HFF-Myc (cell line): ENCODE measurements around the gene TP53I13.

Experiments used
- DNase-seq: peaks from one replicate; pipeline ENCODE4 v3.0.0-alpha.2; 2011; ENCODE audit warnings: low read depth; ENCODE audit errors: extremely low read depth
- H3K4me3 ChIP-seq: replicated peaks from 2 replicates; pipeline ENCODE4 v1.5.1; 2011; ENCODE audit warnings: low read depth, mild to moderate bottlenecking, control low read depth, low read length
- TF ChIP-seq, protein P1 (sequence below): IDR thresholded peaks from 2 replicates; pipeline ENCODE4 v1.5.1; 2012; ENCODE audit warnings: mild to moderate bottlenecking, low read depth, low read length, control low read depth; ENCODE audit errors: missing control alignments

Gene TP53I13

DNA sequence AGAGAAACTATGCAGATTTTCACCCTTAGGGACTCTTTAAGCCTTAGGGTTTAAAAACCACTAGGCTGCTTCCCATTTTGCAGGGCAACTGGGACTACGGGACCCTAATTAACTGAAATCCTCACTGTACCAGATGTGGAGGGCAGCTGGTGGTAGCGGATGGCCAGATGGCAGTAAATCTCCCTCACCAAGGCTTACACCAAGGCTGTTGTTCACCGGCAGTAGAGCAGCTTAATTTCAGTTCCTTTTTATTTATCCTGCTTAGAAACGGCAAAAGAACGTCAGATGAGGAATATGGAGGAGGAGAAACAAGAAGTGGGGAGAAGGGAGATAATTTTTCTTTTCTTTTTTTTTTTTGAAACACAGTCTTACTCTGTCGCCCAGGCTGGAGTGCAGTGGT is 8.2 kb upstream of the TP53I13 start:
- DNase-seq: no peak
- TF ChIP-seq, protein P1, sequence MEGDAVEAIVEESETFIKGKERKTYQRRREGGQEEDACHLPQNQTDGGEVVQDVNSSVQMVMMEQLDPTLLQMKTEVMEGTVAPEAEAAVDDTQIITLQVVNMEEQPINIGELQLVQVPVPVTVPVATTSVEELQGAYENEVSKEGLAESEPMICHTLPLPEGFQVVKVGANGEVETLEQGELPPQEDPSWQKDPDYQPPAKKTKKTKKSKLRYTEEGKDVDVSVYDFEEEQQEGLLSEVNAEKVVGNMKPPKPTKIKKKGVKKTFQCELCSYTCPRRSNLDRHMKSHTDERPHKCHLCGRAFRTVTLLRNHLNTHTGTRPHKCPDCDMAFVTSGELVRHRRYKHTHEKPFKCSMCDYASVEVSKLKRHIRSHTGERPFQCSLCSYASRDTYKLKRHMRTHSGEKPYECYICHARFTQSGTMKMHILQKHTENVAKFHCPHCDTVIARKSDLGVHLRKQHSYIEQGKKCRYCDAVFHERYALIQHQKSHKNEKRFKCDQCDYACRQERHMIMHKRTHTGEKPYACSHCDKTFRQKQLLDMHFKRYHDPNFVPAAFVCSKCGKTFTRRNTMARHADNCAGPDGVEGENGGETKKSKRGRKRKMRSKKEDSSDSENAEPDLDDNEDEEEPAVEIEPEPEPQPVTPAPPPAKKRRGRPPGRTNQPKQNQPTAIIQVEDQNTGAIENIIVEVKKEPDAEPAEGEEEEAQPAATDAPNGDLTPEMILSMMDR: no peak
- no peak overlapping the region for H3K4me3 ChIP-seq

GRCh38 chr17:29561554-29562517 is 6.7 kb upstream of the TP53I13 start:
- DNase-seq: no peak
- H3K4me3 ChIP-seq: no peak overlapping the region
- TF ChIP-seq, protein P1: no peak

GRCh38 chr17:29562615-29563014 is 5.9 kb upstream of the TP53I13 start:
- TF ChIP-seq, protein P1: no peak
- H3K4me3 ChIP-seq: no peak overlapping the region
- DNase-seq: no peak

- H3K4me3 ChIP-seq: no peak overlapping the region
- TF ChIP-seq, protein P1: no peak
Observed at GRCh38 chr17:29563816-29564215, 4.7 kb upstream of the TP53I13 start.

DNA sequence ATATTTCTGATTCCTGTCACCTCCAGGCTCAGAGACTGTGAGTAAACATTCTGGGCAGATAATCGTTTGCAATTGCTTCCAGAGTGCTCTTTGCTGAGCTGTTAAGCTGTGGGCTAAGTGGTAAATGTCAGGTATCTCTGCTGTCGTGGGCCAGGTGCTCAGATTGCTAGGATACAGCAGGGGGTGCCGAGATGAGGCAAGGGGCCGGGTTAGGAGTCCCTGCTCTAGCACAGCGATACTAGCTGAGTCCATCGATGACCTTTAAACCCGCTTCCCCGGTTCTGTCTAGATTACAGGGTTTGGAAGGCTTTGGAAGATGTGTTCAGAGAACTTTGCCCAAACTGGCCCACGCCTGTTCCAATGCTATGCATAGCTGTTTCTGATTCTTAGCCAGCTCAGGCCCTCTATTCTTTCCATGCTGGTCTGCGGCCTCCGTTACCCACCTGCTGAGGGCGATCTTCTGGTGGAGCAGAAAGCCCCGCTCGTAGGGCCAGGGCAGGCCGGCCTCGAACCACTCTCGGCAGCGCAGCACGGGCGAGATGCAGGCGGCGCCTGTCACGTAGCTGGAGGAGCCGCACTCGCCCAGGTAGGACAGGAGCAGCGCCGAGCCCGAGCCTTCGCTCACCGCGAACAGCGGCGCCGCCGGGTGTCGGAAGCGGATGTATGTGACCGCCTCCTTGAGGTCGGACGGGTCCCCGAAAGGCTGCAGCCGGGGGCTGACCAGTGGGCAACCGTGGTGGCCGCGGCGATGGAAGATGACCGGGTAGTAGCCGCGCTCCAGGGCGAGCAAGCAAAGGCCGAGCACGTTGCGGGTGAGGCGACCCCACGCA is 2.6 kb upstream of the TP53I13 start:
- TF ChIP-seq, protein P1: no peak
- DNase-seq: no peak
- peak overlapping the region; percentile 66 for H3K4me3 ChIP-seq

More at GRCh38 chr17:29563816-29564215, 4.7 kb upstream of the TP53I13 start:
- DNase-seq: no peak

DNA sequence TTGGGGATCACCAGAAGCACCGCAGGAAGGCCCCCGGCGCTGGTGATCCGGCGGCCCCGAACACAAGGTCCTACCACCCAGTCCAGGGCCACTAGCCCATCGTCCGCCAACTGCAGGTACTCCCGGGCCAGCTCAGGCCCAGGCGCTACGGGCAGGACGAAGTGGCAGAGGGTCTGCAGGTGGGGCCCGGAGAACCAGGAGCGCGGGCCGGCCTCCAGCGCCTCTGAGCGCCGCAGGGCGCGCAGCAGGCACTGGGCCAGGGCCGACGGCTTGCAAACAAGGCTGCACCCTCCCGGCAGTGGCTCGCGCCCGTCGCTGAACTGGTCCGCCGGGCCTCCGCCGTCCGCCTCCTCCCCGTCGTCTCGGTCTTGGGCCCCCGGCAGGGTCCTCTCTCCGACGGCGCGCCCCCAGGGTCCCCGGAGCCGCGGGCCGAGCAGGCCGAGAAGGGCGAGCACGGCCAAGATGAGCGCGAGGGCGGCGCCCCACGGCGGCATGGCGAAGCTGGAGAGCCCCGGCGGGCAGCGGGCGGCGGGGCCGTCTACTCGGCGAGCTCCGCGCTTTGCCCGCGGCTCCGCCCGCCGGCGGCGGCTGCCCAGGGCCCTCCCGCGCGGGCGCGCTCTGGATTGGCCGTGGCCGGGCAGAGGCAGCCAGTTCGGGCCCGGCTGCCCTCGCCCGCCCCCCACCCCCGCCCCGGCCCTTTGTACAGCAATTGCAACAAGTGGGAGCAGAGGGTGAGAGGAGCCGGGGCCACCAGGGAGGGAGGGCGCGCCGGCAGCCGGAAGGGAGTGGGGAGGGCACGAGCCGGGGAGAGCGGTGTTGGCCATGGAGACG is 1.8 kb upstream of the TP53I13 start, which contains the start of gene ABHD15:
ABHD15 (minus strand) TSS at position 565 of the 831 bp plus-strand sequence; CDS start at position 494, 71 bp downstream.
- TF ChIP-seq, protein P1: no peak
- DNase-seq: no peak
- H3K4me3 ChIP-seq: peak within 1 kb of the TSS; percentile 66
